ENCODE results near the gene TGFB3.
"Not testable (repeated sequence)": the region's sequence is repeated elsewhere in the genome, so short reads cannot be mapped to it uniquely, and the experiment has no call there.

Gene TGFB3

DNA sequence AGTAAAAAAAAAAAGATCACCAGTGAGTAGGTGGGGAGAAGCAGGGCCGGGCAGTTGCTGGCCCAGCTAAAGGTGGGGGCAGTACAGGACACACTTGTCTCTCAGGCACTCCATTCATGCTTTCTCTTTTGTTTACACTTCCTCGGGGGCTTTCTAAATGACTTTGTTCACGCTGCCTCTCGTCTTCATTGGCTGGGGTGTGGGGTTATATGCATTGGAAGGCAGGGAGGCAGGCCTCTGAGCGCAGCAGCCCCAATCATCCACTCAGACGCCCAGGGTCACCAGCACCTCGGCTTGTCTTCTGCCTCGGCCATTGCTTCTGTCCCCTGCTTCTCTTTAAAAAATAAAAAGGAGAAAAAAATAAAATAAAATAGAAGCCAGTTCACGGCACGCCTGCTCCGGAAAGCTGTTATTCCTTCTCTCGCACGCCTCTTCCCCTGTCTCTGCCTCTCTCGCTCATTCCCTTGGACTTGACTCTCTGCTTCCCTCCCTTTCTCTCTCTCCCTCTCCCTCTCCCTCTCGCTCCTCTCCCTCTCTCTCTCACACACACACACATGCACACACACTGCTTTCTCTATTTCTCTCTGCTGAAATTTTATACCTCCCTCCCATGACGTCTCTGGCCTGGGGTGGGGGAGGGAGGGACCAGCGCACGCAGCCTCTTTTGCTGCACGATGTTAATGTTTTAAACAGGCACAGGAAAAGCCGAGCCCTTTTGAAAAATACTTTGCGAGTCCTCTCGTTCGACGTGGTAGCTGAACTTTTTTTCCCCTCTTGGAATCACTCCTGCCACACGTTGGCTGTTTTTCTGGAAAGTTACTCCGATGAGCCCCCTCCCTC is at the start of gene TGFB3:
TSS of gene TGFB3 (minus strand) at position 570 of the 840 bp plus-strand sequence. CDS start 1,102 bp downstream, outside the sequence.
- peak in 12 of 14 donors; percentile 37 to 85 (median 74) for DNase-seq

DNA sequence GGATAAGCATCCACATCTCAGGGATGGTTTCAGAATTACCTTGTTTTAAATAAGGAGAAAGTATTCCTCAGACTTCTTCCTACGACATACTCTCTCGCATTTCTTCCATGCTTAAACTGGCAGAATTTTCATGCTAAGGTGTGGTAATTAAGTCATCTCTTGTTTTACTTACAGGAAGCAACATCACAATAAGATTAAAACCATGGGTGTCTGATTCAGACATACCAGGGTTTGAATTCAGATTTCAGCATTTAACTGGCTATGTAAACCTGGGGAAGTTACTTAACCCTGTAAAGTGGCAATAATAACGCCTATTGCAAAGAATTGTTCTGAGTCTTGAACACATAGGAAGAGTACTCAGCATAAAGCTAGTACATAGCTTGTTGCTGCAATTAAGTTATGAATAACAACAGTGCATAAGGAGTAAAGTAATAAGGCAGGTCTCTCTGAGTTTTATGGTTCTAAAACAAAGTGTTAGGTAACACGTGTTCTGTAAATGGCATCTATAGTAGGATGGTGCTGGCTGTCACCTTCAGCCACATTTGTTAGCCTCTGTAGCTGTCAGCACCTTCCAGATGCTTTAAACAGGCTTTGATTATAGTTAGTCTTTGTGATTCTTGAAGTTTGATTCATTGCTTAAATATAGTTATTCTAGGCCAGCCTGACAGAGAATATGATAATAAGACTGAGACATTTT is 42.6 kb upstream of the TGFB3 start:
- DNase-seq = no peak

DNA sequence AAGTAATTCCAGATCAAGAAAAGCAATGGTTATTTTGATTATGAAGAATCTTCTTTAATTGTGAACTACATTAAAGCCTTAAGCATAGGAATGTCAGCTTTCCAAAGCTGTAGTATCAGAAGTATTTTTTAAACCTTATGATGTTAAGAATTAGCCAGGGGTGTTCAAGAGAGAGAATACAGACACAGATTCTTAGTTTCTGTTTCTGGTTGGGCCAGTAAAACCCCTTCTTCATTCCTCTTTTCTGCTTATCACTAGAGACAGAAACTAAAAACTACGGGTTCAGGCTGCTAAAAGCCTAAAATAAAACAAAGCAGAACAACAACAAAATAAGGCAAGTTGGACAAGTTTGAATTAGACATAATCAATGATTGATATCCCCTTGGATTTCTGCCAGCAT is 42.0 kb upstream of the TGFB3 start:
- DNase-seq = no peak

DNA sequence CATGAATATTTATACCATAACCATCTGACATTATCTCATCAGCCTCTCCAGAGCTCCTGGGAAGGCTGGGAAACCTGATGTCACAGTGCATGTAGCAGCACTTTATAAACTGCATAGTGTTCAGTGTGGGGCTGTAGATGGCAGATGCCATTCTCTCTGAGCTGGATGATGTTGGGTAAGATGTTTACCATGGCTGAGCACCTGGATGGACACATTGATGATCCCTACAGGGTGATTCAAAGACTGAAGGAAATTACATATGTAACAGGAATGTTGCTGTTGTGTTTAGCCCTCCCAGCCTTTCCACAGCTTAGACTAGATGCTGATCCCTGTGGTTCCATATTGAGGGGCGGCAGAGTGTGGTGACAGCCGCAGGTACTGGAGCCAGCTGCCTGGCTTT is 41.2 kb upstream of the TGFB3 start:
- DNase-seq = no peak

DNA sequence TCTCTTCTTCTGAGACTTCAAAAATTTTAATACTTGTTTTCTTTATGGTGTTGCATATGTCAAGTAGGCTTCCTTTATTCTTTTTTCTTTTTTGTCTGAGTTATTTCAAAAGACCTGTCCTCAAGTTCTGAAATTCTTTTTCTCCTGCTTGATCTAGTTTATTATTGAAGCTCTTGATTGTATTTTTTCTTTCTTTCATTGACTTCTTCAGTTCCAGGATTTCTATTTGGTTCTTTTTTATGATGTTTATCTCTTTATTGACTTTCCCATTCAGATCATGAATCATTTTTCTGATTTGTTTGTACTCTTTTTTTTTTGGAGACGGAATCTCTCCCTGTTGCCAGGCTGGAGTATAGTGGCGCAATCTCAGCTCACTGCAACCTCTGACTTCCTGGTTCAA is 37.9 kb upstream of the TGFB3 start:
- DNase-seq = no peak

DNA sequence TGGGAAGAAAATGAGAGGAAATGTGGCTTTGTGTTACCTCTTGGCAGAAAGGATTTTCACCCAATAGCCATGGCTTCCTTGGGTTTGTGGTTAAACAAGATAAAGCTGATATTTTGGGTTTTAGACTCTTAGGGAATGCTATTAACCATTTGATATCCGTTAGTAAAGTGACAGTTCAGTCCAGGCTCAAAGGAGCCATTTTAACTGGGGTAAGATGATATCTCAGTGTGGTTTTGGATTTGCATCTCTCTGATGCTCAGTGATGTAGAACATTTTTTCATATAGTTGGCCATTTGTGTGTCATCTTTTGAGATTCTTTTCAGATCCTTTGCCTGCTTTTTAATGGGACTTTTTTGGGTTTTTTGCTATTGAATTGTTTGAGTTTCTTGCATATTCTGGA is 33.9 kb upstream of the TGFB3 start:
- DNase-seq = no peak

DNA sequence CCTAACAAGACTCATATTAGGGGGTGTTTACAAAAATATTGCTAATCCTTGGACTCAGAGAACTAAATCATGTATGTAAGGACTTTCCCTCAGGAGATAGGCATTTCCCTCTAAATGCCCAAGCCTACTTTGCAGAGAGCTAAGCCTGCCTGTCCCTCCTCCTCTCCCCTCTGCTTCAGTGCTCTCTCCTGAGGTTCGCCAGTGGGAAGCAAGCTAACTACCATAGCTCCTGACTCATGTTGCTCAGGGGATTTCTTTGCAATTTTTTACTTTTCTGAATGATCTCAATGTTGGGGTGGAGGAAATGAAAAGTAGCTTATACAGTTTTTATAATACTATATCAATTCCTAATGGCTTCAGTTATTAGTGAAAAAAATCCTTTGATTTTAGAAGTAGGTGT is 33.4 kb upstream of the TGFB3 start:
- no peak for DNase-seq

DNA sequence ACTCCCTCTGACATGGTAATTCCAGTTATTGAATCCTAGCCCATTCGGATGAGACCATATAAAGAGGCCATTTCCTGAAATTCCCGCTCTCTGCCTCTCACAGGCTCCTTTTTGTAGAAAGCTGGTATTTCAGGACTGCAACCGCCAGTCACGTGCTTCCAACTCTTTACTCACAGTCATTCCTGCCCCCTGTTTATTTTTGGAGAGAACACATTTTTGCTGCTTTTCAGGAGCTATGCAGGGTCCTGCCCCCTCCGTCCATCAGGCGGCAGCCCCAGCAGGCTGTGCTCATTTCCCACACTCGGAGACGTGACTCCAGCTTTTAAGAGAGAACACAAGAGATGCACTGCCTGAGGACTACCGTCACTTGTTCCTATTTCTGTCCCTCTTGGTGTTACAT is 30.6 kb upstream of the TGFB3 start:
- peak in 1 of 14 donors; percentile 32 for DNase-seq

DNA sequence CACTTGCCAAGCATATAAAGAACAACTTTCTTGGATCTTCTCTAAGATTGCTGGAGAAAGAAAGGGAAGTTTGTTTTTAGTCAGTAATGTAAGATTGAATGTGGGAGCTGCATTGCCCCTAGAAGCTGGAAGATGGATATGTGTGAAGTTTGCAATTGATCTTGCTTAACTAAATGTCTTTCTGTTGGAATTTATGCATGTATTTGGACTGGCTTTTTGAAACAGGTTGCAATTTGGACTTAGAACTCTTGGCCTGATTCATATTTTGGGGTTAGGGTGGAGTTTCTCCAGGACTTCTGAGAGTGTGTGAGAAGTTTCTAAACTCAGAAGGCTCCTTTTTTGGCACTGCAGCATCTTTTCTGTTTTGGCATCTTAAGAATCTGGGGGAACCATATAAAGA is 30.1 kb upstream of the TGFB3 start:
- no peak for DNase-seq

DNA sequence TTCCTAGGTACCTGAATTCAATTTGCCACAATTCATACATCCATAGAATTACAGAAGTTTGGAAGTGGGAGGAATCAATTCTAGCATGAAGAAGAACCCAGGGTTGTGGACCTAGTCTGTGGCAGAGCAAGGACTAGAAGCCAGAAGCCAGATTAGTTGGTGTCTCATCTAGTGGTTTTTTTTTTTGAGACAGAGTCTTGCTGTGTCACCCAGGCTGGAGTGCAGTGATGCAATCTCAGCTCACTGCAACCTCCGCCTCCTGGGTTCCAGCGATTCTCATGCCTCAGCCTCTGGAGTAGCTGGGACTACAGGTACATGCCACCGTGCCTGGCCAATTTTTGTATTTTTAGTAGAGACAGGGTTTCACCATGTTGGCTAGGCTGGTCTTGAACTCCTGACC is 27.8 kb upstream of the TGFB3 start:
- not testable (repeated sequence) for DNase-seq

DNA sequence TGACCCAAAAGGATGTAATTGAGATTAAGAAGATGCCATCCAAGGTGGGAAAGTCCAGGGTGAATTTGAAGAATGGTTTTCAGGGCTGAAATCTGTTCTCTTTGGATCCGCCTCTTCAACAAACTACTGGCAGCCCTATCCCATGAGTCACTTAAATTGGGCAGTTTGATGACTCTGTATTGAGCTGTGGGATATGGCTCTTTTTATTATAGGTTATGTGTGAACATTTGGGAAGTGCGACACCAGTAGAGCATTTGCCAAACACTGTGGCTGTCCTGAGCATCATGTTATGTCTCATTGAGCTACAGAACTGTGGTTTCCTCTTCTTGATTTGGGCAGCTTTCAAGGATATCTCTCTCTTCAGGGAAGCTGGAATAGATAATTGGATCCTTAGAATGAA is 26.1 kb upstream of the TGFB3 start:
- no peak for DNase-seq

DNA sequence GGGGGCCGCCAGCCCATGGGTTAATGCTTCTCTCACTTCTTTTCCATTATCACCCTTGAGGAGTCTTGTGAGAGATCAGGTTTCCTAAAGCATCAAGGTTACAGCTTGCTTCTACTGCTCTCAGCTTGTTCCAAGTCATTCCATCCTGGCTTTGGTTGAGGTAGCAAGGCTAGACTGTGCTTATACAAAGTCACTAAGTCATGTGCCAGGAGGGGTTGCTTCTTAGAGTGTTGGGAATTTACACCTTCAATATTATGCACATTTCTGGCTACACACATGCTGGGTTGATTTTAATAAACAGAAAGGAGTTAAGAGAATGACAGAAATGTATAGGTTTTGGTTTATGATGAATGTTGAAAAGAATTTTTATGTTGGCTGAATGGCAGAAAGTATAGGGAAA is 25.6 kb upstream of the TGFB3 start:
- no peak for DNase-seq

DNA sequence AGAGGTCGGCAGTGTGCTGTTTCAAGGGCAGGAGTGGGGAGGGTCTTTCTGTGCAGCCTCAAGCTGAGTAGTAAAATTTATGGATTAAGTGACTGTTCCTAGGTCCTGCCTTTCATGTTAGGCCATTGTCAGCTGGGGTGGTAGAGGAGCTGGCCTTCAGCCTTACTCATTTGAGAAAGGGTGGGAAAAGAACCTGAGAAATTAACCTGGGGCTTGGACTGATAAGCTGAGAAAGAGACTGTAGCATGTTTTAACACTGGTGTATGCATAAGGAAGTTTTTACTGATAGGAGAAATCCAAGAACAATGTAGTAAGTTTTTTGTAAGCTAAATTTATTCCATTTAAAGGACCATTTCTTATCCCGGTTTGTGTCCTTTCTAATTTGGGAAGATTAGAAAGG is 24.5 kb upstream of the TGFB3 start:
- DNase-seq = no peak

DNA sequence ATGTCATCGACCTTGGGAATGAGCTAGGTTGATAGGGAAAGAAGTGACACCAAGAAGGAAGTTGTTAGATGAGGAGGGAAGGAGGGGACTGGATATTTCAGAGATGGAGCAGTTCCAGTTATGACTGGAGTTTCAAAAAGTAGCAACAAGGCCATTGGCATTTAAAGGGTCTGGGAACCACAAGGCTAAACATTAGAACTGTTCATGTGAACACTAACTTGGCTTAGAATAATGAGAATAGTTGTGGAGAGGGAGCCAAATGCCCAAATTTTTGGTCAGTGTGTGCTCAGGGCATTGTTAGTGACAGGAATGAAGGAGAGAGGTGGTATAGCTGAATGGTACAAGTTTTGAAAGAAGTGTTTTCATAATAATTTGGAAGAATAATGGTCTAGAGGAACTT is 20.6 kb upstream of the TGFB3 start:
- no peak for DNase-seq

DNA sequence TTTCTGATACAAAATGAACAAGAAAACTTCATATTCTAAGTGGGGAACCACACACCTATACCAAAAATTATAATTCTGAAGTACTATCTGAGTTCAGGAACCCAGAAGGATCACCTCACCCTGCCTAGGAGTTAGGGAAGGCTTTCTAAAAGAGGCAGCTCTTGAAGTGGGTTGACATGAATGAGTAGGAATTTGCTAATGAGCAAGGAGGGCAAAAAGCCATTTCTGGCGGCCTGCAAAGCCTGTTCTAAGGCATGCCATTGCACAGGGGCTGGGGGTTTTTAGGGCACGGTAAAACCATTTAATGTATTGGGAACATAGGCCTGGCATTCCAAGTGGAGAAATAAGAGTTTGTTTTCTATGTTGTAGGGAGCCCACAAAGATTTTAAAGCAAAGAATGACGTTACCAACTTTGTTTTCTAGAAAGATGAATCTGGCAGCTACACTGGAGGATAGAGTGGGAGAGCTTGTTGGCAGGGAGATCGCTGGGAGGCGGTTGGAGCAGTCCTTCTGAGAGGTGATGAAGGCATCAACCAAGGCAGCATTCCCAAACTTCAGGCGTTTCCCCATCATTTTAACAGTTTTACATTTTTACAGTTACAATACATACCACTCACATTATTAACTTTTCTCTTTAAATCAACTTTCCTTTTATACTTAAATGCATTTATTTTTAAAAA is 17.9 kb upstream of the TGFB3 start:
- no peak for DNase-seq

DNA sequence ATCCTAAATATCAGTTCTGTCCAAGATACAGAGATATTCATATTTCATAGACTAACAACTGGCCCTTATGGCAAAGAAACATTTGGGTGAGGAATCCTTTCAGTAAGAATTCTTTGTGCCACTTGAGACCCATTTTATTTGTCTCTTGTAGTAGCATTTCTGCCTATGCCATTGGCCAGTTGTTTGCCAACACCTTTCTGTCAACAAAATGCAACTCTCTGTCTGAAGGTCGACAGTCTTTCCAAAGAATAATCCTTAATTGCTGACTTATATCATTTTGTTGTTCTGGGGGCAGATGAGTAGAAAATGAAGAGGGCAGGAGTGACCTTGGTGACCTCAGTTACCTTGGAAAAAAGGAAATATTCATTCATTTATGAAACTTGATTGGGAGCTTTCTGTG is 14.7 kb upstream of the TGFB3 start:
- no peak for DNase-seq

DNA sequence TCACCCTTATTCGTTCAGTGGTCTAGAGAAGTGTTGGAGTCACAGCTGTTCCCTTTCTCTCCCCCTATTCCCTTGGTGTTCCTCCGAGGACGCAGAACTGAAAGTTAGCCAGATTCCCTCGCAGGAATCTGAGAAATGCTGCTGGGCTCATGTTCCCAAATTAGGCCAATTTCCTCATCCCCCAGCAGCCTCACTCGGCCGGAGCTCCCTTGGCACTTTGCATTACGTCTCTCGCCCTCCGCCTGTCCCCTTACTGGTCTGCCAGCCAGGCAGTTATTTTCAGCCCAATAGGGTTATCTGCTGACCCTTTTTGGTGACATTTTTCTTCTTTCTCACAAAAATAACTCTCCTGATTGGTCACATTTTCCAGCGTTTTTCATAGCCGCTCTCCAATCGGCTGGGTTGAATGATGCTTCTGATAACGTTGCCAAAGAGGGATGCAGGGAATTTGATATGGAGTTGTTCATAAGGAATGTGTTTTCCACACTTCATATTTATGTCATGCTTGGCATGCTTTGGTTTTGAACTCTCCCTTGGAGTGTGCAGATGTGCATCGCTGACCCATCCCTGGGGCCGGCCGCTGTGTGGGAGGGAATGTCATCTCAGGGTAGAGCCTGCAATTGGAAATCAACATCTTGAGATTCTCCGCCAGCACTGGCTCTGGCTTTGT is 13.7 kb upstream of the TGFB3 start:
- no peak for DNase-seq

DNA sequence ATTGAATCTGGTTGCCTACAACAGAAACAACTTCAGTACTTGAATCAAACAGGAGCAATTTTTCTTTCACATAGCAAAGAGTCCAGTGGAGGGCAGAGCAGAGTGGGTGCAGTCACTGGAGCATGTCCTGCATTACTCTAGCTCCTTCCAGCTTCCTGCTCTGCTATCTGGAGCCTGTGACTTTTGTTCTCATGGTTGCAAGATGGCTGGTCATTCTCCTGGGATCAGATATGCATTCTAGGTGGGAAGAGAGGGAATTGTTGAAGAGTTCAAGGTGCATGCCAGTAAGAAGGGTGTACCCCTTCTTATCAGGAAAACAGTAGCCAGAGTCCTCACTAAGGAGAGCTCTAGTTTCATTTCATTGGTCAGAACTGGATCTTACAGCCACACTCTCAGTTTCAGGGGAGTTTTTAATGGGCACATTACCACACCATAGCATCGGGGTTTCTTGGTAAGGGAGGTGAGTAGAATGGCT is 11.8 kb upstream of the TGFB3 start:
- no peak for DNase-seq

DNA sequence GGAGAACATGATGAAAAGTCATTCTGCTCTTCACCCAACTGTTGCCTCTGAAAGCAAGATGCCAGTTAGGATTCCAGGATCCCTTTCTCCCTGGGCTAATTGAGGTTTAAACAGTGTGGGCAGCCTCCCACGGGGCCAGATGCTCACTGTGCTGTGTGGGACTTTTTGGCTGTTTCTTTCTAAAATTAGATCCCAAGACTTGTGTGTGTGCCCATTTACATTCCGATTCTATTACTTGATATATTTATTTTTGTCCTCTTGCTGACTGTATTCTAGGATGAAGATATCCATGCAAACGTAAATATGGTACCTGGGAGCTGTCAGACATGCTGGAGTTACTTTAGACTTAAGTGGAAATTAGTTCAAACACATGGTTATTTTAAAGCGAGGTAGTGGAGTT is 10.0 kb upstream of the TGFB3 start:
- DNase-seq = no peak

DNA sequence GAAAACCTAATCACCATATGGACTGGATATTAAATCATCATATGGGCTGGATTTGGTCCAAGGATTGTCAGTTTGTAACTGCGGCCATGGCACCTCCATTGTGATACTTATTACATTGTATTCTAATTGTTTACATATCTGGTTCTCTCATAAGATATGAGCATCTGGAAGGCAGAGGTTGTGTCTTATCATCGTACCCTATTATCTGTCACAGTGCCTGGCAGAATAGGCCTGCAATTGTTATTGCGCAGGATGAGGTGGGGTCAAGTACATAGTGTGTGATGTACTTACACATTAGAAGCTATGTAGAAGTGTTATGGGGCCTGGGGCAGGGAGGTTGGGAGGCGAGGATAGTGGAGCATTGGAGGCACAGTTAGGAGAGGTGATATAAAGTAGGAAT is 8.5 kb upstream of the TGFB3 start:
- no peak for DNase-seq

DNA sequence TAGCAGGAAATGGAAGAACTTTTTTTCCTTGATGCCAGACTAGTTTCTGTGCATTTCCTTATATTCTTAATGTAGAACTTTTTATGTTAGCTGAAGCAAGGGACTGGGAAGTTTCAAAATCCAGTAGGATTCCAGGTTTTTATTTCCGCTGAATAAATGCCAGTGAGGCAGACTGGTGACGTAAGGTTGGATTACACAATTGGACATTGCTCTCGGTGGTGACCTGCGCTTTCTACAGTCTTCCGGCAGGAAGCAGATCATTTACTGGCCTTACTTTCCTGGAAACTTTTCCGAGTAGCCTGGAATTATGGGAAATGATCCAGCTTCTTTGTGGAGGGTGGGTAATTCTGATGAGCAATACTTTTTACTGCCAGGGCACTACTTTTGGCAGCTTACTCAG is 7.3 kb upstream of the TGFB3 start:
- peak in 1 of 14 donors; percentile 47 for DNase-seq

DNA sequence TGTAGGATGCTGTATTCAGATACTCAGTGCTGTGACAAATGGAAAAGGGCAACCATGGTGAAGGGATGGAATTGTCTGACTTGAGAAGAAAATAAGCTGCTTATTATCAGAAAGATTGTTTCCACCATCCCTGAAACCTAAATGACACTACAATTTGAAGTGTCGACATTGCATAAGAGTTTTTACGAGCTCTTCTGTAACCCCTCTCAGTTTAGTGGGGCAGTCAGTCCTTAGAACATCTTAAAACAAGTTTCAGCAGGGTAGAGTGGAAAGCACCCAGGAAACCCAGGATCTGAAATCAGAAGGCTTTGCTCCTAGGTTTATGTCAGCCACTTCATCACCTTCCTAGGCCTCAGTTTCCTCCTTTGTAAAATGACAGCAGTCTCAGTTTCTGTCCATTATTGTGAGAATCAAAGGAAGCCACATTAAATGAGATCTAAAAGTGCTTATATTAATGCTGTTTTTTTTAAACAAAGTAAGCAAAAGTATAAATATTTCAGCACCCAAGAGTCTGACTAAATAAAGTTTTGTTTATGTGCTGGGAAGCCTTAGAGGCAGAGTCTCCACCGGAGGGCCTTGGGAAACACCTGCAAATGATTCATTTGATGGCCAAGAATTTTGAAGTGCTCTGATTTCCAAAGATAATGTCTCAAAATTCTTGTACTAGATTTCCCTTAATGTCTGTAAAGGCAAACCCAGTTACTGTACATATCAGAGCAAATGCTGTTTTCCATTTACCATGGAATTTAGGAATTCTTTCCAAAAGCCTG is 5.6 kb upstream of the TGFB3 start:
- no peak for DNase-seq
